NCI-H128 (cell line): ENCODE results near the gene EVA1A.

Experiments used
- DNase-seq: peaks from one replicate; lab custom pipeline; 2025; ENCODE audit not compliant: unreplicated experiment; lab: John Stamatoyannopoulos, UW

The EVA1A gene

DNA sequence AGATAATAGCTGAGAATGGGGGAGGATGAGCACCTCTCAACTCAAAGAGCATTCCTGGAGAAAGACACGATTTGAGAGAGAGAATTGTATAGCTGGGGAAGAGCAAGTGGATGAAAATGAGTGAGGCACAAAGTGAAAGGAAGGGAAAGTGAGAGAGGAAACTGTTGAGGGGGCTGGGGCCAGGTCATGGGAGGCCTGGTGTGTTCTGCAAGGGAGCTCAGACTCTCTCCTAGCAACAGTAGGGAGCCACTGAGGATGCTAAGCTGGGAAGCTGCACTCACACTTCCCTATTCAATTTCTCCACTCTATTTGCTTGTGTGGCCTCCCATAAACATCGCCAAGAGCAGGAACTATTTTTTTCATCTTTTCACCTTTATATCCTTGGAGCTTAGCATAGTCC lies 14.8 kb downstream of the EVA1A start:
- DNase-seq: no peak

- no peak for DNase-seq
These were observed 15.4 kb downstream of the EVA1A start for GRCh38 chr2:75545387-75545786.

GRCh38 chr2:75543446-75543845 lies 17.3 kb downstream of the EVA1A start:
- DNase-seq: no peak

DNA sequence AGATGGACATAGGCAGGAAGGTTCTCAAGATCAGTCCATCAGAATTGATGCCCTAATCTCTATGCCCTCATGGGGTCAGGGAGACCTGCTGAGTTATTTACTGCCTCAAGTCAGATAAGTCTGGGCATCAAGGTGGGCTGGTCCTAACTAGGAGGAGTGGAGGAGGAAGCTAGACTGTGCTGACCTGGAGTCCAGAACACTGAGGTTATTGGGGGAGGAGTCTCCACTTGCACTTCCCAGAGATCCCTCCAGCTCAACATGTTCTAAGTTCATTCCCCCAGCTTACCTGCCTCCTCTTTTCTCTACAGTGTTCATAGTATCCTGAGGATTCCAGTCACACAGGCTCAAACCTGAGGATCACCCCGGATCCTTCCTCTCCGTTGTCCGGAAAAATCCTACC lies 19.3 kb downstream of the EVA1A start:
- DNase-seq: no peak

DNA sequence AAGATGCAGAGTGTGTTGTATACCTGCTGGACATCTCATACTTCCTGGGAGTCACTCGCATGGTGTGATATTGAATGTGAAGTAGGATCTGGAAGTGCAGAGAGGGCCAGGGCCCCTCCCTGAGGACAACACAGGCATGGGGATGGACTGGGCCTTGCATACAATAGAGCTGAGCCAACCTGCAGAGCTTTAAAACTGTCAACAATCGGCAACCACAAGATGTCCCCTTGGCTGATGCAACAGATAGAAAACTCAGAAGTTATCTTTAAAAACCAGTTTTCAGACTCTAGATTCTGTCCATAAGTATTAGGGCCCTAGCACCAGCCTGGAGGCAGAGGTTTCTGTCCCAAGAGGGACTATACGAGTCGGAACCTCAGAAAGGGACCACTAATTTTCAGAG lies 19.7 kb downstream of the EVA1A start:
- no peak for DNase-seq

GRCh38 chr2:75539955-75540716 lies 20.6 kb downstream of the EVA1A start:
- no peak for DNase-seq

GRCh38 chr2:75538521-75539490 lies 21.9 kb downstream of the EVA1A start:
- no peak for DNase-seq

GRCh38 chr2:75537658-75538057 lies 23.1 kb downstream of the EVA1A start:
- DNase-seq: no peak

GRCh38 chr2:75533135-75533534 lies 27.6 kb downstream of the EVA1A start:
- DNase-seq: no peak

GRCh38 chr2:75532488-75532887 lies 28.3 kb downstream of the EVA1A start:
- DNase-seq: no peak

DNA sequence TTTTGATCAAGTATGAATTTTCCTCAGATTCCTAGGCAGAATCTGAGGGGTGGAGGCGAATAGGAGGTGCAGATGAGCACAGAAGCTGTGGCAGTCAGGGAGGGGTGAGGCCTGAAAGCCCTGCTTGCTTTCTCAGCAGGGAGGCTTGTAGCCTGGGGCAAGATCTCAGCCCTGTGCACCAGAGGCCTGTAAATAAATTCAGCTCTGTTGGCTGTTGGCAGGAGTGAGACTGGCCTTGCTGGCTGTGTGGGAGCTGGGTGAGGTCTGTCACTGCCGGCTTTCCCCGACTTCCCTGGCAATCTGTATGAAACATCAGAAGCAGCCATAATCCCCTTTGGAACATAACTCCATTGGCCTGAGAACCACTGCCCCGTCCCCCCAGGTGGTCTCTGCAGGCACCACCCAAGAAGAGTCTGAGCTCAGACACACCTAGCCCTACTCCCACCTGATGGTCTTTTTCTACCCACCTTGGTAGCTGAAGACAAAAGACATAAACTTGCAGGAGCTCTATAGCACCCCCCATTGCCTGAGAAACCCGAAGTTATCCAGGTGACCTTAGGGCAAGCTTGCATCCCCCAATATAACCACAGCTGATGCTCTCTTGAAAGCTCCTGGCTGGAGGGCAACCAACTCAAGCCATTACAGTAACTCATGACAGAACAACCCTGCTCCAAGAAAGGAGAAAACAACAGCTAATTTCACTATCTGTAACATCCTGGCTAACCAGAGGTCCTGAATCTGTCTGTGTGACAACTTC lies 32.3 kb downstream of the EVA1A start:
- no peak for DNase-seq

DNA sequence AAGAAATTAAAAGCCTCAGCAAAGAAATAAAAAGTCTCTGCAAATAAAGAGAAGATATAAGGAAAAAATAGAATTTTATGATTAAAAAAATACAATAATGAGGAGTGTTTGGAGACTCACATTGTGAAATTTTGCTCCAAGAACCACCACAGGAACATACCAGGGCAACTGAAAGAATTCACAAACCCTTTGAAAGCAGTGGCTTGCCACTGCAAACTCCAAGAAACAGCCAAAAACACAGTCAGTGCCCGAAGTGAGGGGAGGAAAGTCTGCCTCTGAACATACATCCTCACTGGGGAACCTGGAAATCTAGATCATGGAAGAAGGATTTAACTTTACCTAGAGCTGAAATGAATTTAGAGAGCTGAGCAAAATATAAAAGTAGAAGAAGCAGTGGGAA lies 33.1 kb downstream of the EVA1A start:
- DNase-seq: no peak

GRCh38 chr2:75526842-75527241 lies 33.9 kb downstream of the EVA1A start:
- DNase-seq: no peak

- DNase-seq: no peak
These were observed 35.1 kb downstream of the EVA1A start for GRCh38 chr2:75525434-75526310.

GRCh38 chr2:75524276-75524911 lies 36.3 kb downstream of the EVA1A start:
- DNase-seq: no peak

- no peak for DNase-seq
These were observed 37.1 kb downstream of the EVA1A start for GRCh38 chr2:75523313-75524275.

DNA sequence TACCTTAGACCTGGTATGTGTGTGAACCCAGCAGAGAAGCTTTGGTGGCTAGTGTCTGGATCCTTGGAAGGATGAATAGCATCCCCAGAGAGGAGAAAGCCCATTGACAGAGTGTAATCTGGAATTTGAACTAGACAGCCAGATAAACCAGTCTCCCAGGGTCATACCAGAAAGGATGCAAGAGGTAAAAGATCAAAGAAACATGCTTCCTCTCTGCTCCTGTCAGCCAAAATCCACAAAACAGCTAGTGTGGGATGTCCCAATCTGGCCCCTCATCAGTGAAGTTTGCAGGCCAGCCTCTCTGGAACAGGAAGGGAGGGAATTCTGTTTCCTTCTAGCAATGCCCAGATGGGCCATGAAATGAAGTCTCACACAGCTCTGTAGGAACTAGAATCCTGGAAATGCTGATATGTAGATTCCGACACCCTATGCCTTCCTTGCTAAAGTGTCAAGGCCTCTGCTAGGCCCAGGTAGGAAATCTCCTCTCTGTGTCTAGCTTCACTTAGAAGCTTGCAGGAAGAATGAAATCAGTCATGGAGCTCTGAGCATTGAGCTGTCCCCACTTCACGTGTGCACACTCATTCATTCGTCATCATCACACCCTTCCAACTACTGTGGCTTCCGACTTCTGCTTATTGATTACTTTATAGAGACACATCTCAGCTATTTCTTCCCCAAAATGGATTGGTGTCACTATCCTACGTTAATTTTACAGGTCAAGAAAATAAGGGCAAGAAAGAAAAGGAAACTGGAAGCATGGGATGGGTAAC lies 38.0 kb downstream of the EVA1A start:
- no peak for DNase-seq

- DNase-seq: no peak
These were observed 39.4 kb downstream of the EVA1A start for GRCh38 chr2:75521225-75521872.
